HepG2 (cell line): ENCODE data around the gene CLEC3B.

Experiments used
- JUNB ChIP-seq: sonication (generic); formaldehyde crosslinking; IDR thresholded peaks from 2 replicates; pipeline ENCODE4 v1.8.0; 2022; ENCODE audit warnings: missing genetic modification reagents, mild to moderate bottlenecking, borderline replicate concordance
- NFIC ChIP-seq: IDR thresholded peaks from 2 replicates; pipeline ENCODE4 v1.6.1; 2012; ENCODE audit warnings: mild to moderate bottlenecking, low read length, inconsistent platforms
- PAF1 ChIP-seq: IDR thresholded peaks from 2 replicates; pipeline ENCODE4 v1.6.1; 2016; ENCODE audit warnings: missing genetic modification reagents, missing compliant biosample characterization
- REPIN1 ChIP-seq: sonication (generic); formaldehyde crosslinking; IDR thresholded peaks from 2 replicates; pipeline ENCODE4 v1.8.0; 2022; ENCODE audit warnings: missing genetic modification reagents, low read depth, mild to moderate bottlenecking, borderline replicate concordance
- STAT6 ChIP-seq: sonication (generic); formaldehyde crosslinking; IDR thresholded peaks from 2 replicates; pipeline ENCODE4 v1.4.0; 2020; ENCODE audit warnings: missing genetic modification reagents, mild to moderate bottlenecking, borderline replicate concordance

DNA sequence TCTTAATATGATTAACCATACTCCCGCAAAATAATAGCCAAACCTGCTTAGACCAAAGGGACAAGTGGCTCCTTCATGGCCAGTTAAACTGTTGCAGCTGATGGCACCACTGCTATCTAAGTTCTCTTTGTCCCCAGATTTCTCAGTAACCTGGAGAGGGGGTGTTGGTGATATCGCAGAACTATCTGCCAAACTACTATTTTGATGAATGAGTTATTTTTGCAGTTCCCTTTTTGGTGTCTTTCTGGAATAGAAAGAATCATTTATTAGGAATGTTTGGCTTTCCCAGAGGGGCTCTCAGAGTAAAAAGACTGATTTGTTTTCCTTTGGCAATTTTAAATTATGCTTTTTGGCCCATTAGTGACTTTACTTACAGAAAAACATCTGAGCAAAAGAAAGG lies 33.0 kb downstream of the CLEC3B start:
- TF ChIP-seq STAT6: no peak
- no peak for TF ChIP-seq REPIN1
- TF ChIP-seq JUNB: no peak
- TF ChIP-seq PAF1 (CRISPR knock-in tag): no peak
- TF ChIP-seq NFIC: no peak
